T-helper 17 cell (primary cell): Measurements from ENCODE around the gene HERC3. TPM values are rescaled to one million over a fixed set of nuclear protein-coding genes. Genes with fewer than 3 reads are reported as not detected.
A peak's percentile ranks its signal among the peaks of the same experiment; 100 is the strongest.

Experiments used
- ATAC-seq: fragments of 150-1000 bp; cut with Tn5 transposase; 2 replicates; pipeline ENCODE4 v1.10.0; 2021; ENCODE audit warnings: mild to moderate bottlenecking, moderate library complexity
- DNase-seq, 3 donors: peaks; one replicate each; pipeline versions ENCODE4 v3.0.0 to v3.0.0-alpha.2; 2020 to 2021
- H3K9me3 ChIP-seq: one replicate; pipeline ENCODE4 v1.7.0; 2013; ENCODE audit warnings: low read length, mild to moderate bottlenecking; ENCODE audit not compliant: control insufficient read depth, poor library complexity, severe bottlenecking
- H3K27ac Mint-ChIP-seq: one replicate; pipeline ENCODE4 v1.8.0; 2022; ENCODE audit warnings: mild to moderate bottlenecking, moderate library complexity, mixed read lengths
- H3K27me3 Mint-ChIP-seq: one replicate; pipeline ENCODE4 v1.8.0; 2022; ENCODE audit warnings: mixed read lengths
- H3K36me3 Mint-ChIP-seq: one replicate; pipeline ENCODE4 v1.8.0; 2022; ENCODE audit warnings: low read depth, mixed read lengths
- H3K4me1 Mint-ChIP-seq: one replicate; pipeline ENCODE4 v1.8.0; 2022; ENCODE audit warnings: mild to moderate bottlenecking, mixed read lengths
- H3K4me3 Mint-ChIP-seq: one replicate; pipeline ENCODE4 v1.8.0; 2022; ENCODE audit warnings: mild to moderate bottlenecking, moderate library complexity, mixed read lengths
- total RNA-seq, 4 donors: library from RNA in 2 of 4; stranded (reverse) in 2 of 4; gene quantifications; one replicate each; pipeline ENCODE4 v1.2.3 and lab custom pipeline; 2022 to 2026

HERC3 gene
- total RNA-seq, 2 donors from 2014 or later = 53.4 to 63.8 TPM

- Mint-ChIP-seq H3K4me3 (no peak overlapping the region), H3K4me1 (no peaks in the 10 kb centered on the region), H3K36me3 (peaks cover 6% of the 10 kb centered on the region), H3K27ac (peak overlapping the region; percentile 55), H3K27me3 (no peaks in the 10 kb centered on the region)
- no peak for DNase-seq
- no peak for ATAC-seq
- no peaks in the 10 kb centered on the region for H3K9me3 ChIP-seq
These were observed 128.5 kb downstream of the HERC3 start for GRCh38 chr4:88720451-88721428.

- DNase-seq = no peak
- Mint-ChIP-seq H3K27me3 (no peaks in the 10 kb centered on the region), H3K4me3 (no peak overlapping the region), H3K36me3 (peaks cover 6% of the 10 kb centered on the region), H3K4me1 (no peaks in the 10 kb centered on the region), H3K27ac (no peak overlapping the region)
- H3K9me3 ChIP-seq = no peaks in the 10 kb centered on the region
- no peak for ATAC-seq
These were observed 130.0 kb downstream of the HERC3 start for GRCh38 chr4:88722276-88722780.

GRCh38 chr4:88722828-88723227 is 130.5 kb downstream of the HERC3 start:
- ATAC-seq (no peak), DNase-seq (no peak)
- Mint-ChIP-seq H3K36me3 (peaks cover 6% of the 10 kb centered on the region), H3K27ac (no peak overlapping the region), H3K4me1 (no peaks in the 10 kb centered on the region), H3K4me3 (no peak overlapping the region), H3K27me3 (no peaks in the 10 kb centered on the region)
- H3K9me3 ChIP-seq = no peaks in the 10 kb centered on the region

GRCh38 chr4:88724406-88724805 is 132.1 kb downstream of the HERC3 start:
- H3K9me3 ChIP-seq = no peaks in the 10 kb centered on the region
- Mint-ChIP-seq H3K27ac (no peak overlapping the region), H3K27me3 (no peaks in the 10 kb centered on the region), H3K36me3 (peaks cover 2% of the 10 kb centered on the region), H3K4me1 (no peaks in the 10 kb centered on the region), H3K4me3 (no peak overlapping the region)
- DNase-seq = no peak
- no peak for ATAC-seq

- DNase-seq = no peak
- no peak overlapping the region for H3K4me3 Mint-ChIP-seq
- no peaks in the 10 kb centered on the region for H3K27me3 Mint-ChIP-seq
- H3K9me3 ChIP-seq = no peaks in the 10 kb centered on the region
- no peak for ATAC-seq
- H3K27ac Mint-ChIP-seq = no peak overlapping the region
- peaks cover 2% of the 10 kb centered on the region for H3K36me3 Mint-ChIP-seq
- H3K4me1 Mint-ChIP-seq = no peaks in the 10 kb centered on the region
These were observed 132.9 kb downstream of the HERC3 start for GRCh38 chr4:88725143-88725542.

- Mint-ChIP-seq H3K4me3 (no peak overlapping the region), H3K27ac (no peak overlapping the region), H3K27me3 (no peaks in the 10 kb centered on the region), H3K4me1 (no peaks in the 10 kb centered on the region), H3K36me3 (peaks cover 2% of the 10 kb centered on the region)
- H3K9me3 ChIP-seq = no peaks in the 10 kb centered on the region
- ATAC-seq = no peak
- no peak for DNase-seq
These were observed 133.7 kb downstream of the HERC3 start for GRCh38 chr4:88725986-88726385.

- DNase-seq = no peak
- peaks cover 2% of the 10 kb centered on the region for H3K36me3 Mint-ChIP-seq
These were observed 135.9 kb downstream of the HERC3 start for GRCh38 chr4:88728146-88728545.

GRCh38 chr4:88729146-88729760 is 137.0 kb downstream of the HERC3 start:
- H3K9me3 ChIP-seq = no peaks in the 10 kb centered on the region
- Mint-ChIP-seq H3K27me3 (no peaks in the 10 kb centered on the region), H3K27ac (no peak overlapping the region), H3K36me3 (peaks cover 2% of the 10 kb centered on the region), H3K4me3 (no peak overlapping the region), H3K4me1 (no peaks in the 10 kb centered on the region)
- DNase-seq (no peak), ATAC-seq (no peak)

More at GRCh38 chr4:88728146-88728545, 135.9 kb downstream of the HERC3 start:
- H3K27ac Mint-ChIP-seq = no peak overlapping the region
- no peak for ATAC-seq
- H3K9me3 ChIP-seq = no peaks in the 10 kb centered on the region
- H3K4me1 Mint-ChIP-seq = no peaks in the 10 kb centered on the region
- no peaks in the 10 kb centered on the region for H3K27me3 Mint-ChIP-seq
- no peak overlapping the region for H3K4me3 Mint-ChIP-seq

- no peak for DNase-seq
- Mint-ChIP-seq H3K4me1 (no peaks in the 10 kb centered on the region), H3K27me3 (no peaks in the 10 kb centered on the region), H3K27ac (no peak overlapping the region), H3K36me3 (peaks cover 2% of the 10 kb centered on the region), H3K4me3 (no peak overlapping the region)
- no peak for ATAC-seq
- H3K9me3 ChIP-seq = no peaks in the 10 kb centered on the region
These were observed 138.5 kb downstream of the HERC3 start for GRCh38 chr4:88730811-88731210.

GRCh38 chr4:88731381-88731780 is 139.1 kb downstream of the HERC3 start:
- no peaks in the 10 kb centered on the region for H3K4me1 Mint-ChIP-seq
- no peaks in the 10 kb centered on the region for H3K9me3 ChIP-seq
- H3K36me3 Mint-ChIP-seq = peaks cover 2% of the 10 kb centered on the region
- H3K4me3 Mint-ChIP-seq = no peak overlapping the region
- no peaks in the 10 kb centered on the region for H3K27me3 Mint-ChIP-seq
- DNase-seq (no peak), ATAC-seq (no peak)
- no peak overlapping the region for H3K27ac Mint-ChIP-seq

GRCh38 chr4:88732714-88733368 is 140.6 kb downstream of the HERC3 start:
- no peak for ATAC-seq
- Mint-ChIP-seq H3K27ac (peak overlapping the region; percentile 11), H3K4me1 (peaks cover 7% of the 10 kb centered on the region), H3K27me3 (no peaks in the 10 kb centered on the region), H3K36me3 (no peaks in the 10 kb centered on the region), H3K4me3 (no peak overlapping the region)
- no peak for DNase-seq
- H3K9me3 ChIP-seq = no peaks in the 10 kb centered on the region

GRCh38 chr4:88734403-88734949 is 142.2 kb downstream of the HERC3 start:
- DNase-seq = no peak
- no peak overlapping the region for H3K4me3 Mint-ChIP-seq

GRCh38 chr4:88735564-88735963 is 143.3 kb downstream of the HERC3 start:
- no peak for ATAC-seq
- Mint-ChIP-seq H3K27ac (no peak overlapping the region), H3K4me1 (peaks cover 10% of the 10 kb centered on the region), H3K27me3 (no peaks in the 10 kb centered on the region), H3K36me3 (no peaks in the 10 kb centered on the region), H3K4me3 (no peak overlapping the region)
- H3K9me3 ChIP-seq = no peaks in the 10 kb centered on the region
- DNase-seq = no peak

More at GRCh38 chr4:88734403-88734949, 142.2 kb downstream of the HERC3 start:
- H3K27me3 Mint-ChIP-seq = no peaks in the 10 kb centered on the region
- H3K9me3 ChIP-seq = no peaks in the 10 kb centered on the region
- H3K36me3 Mint-ChIP-seq = no peaks in the 10 kb centered on the region
- no peak for ATAC-seq
- H3K27ac Mint-ChIP-seq = no peak overlapping the region
- peaks cover 10% of the 10 kb centered on the region for H3K4me1 Mint-ChIP-seq
